ENCODE data around the gene MRPS31. TPM values are rescaled to one million over a fixed set of nuclear protein-coding genes. Genes with fewer than 3 reads are reported as not detected.
"Not testable (repeated sequence)": the region's sequence is repeated elsewhere in the genome, so short reads cannot be mapped to it uniquely, and the experiment has no call there.

Gene MRPS31
- total RNA-seq, 1 donor from 2014 or later = 31.3 TPM

DNA sequence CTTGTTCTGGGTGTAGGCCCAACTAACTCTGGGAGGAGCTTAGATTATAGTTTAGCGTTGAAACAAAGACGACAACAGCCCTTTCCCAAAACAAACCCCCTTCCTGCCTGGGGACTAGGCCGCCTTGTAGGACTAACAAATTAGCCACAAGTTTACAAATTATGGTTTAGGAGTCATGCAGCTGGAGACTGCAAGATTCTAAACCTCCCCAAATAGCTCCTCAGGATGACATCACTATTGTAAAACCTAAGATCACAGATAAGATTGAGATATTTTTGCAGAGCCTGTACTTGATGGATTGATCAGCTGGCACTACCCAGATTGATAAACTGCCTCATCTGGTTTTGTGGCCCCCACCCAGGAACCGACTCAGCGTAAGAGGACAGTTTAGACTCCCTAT lies 16.1 kb upstream of the MRPS31 start:
- Mint-ChIP-seq H3K36me3 (peaks cover under 1% of the 10 kb centered on the region), H3K4me3 (peak overlapping the region; percentile 24), H3K9me3 (no peaks in the 10 kb centered on the region), H3K27me3 (ENCODE audit: low read depth) (no peaks in the 10 kb centered on the region), H3K4me1 (peaks cover 7% of the 10 kb centered on the region), H3K27ac (no peak overlapping the region)
- DNase-seq (ENCODE audit: low spot score in 2 of 2, unreplicated experiment in 2 of 2) = no peak
- TF ChIP-seq CTCF (IDR thresholded peaks at IDR 0.05; ENCODE audit: unreplicated experiment) = no peak

DNA sequence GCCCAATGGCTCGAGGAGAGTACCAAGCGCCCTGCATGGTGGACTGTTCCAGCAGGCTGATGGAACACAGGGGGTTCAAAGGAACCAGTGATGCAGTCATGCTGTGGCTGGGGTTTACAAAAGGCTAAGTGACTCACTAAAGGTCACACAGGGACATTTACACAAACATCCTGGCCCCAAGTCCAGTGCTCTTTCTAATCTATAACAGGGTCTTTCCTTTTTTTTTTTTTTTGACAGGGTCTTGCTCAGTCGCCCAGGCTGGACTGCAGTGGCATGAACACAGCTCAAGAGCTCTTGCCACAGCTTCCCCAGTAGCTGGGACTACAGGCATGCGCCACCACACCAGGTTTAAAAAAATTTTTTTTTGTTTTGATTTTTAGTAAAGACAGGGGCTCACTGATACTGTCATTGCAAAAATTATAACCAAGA lies 15.6 kb upstream of the MRPS31 start:
- TF ChIP-seq CTCF (IDR thresholded peaks at IDR 0.05; ENCODE audit: unreplicated experiment) = no peak
- H3K27ac Mint-ChIP-seq = no peak overlapping the region
- peaks cover 7% of the 10 kb centered on the region for H3K4me1 Mint-ChIP-seq
- no peak overlapping the region for H3K4me3 Mint-ChIP-seq
- no peaks in the 10 kb centered on the region for H3K36me3 Mint-ChIP-seq
- no peaks in the 10 kb centered on the region for H3K9me3 Mint-ChIP-seq
- no peak for DNase-seq (ENCODE audit: low spot score in 2 of 2, unreplicated experiment in 2 of 2)
- H3K27me3 Mint-ChIP-seq (ENCODE audit: low read depth) = no peaks in the 10 kb centered on the region

DNA sequence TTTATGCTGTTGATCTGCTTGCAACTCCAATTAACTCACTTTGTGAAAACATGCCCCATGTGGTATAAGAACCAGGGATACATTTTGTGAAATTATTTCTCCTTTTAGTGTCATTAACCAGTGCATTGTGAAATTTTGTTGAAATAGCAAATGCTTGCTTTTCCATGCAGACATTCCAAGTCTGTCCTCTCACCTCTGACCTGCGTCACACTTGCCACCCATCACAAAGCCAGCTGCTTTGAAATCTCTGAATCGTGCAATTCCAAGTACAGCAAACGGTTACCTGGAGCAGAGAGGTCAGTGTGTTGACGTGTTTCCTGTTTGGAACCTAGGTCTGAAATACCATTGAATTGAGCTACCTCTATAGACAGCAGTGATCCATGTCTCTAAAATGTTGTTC lies 13.6 kb upstream of the MRPS31 start:
- Mint-ChIP-seq H3K27me3 (ENCODE audit: low read depth) (no peaks in the 10 kb centered on the region), H3K4me1 (peaks cover 2% of the 10 kb centered on the region), H3K36me3 (no peaks in the 10 kb centered on the region), H3K4me3 (no peak overlapping the region), H3K27ac (no peak overlapping the region), H3K9me3 (no peaks in the 10 kb centered on the region)
- TF ChIP-seq CTCF (IDR thresholded peaks at IDR 0.05; ENCODE audit: unreplicated experiment) = no peak
- no peak for DNase-seq (ENCODE audit: low spot score in 2 of 2, unreplicated experiment in 2 of 2)

DNA sequence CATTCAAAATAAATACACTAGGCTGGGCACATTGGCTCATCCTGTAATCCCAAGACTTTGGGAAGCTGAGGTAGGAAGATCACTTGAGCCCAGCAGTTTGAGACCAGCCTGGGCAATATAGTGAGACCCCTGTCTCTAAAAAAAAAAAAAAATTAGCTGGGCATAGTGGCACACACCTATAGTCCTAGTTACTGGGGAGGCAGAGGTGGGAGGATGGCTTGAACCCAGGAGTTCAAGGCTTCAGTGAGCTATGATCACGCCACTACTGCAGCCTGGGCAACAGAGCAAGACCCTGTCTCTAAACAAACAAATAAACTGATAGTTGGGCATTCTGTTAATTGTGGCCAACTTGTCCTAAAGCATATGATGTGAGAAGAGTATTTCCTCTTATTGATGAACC lies 12.0 kb upstream of the MRPS31 start:
- H3K4me3 Mint-ChIP-seq; DNase-seq (ENCODE audit: low spot score in 2 of 2, unreplicated experiment in 2 of 2); H3K4me1 Mint-ChIP-seq; H3K9me3 Mint-ChIP-seq; H3K27me3 Mint-ChIP-seq (ENCODE audit: low read depth); H3K36me3 Mint-ChIP-seq; H3K27ac Mint-ChIP-seq: not testable (repeated sequence)

GRCh38 chr13:40781717-40782116 lies 10.7 kb upstream of the MRPS31 start:
- H3K9me3 Mint-ChIP-seq = no peaks in the 10 kb centered on the region
- no peak for TF ChIP-seq CTCF (IDR thresholded peaks at IDR 0.05; ENCODE audit: unreplicated experiment)
- DNase-seq (ENCODE audit: low spot score in 2 of 2, unreplicated experiment in 2 of 2) = no peak
- H3K4me1 Mint-ChIP-seq = peaks cover 8% of the 10 kb centered on the region
- H3K4me3 Mint-ChIP-seq = no peak overlapping the region
- no peaks in the 10 kb centered on the region for H3K36me3 Mint-ChIP-seq
- no peaks in the 10 kb centered on the region for H3K27me3 Mint-ChIP-seq (ENCODE audit: low read depth)
- H3K27ac Mint-ChIP-seq = no peak overlapping the region

- Mint-ChIP-seq H3K4me1 (peaks cover 12% of the 10 kb centered on the region), H3K4me3 (no peak overlapping the region), H3K36me3 (no peaks in the 10 kb centered on the region), H3K27ac (no peak overlapping the region), H3K27me3 (ENCODE audit: low read depth) (no peaks in the 10 kb centered on the region), H3K9me3 (no peaks in the 10 kb centered on the region)
- no peak for DNase-seq (ENCODE audit: low spot score in 2 of 2, unreplicated experiment in 2 of 2)
- TF ChIP-seq CTCF (IDR thresholded peaks at IDR 0.05; ENCODE audit: unreplicated experiment) = no peak
Observed at GRCh38 chr13:40780822-40781401, 9.9 kb upstream of the MRPS31 start.
